A549 (cell line): ENCODE data around the gene SPECC1L.

ENCODE experiments used
- EP300 ChIP-seq, 2 experiments: fragments of >200 bp; sonication (Bioruptor Twin); formaldehyde crosslinking; IDR thresholded peaks; 2 replicates in 1 of 2; 3 replicates in 1 of 2; pipeline ENCODE4 v1.6.1; 2016 to 2017
- MYC ChIP-seq: IDR thresholded peaks from 2 replicates; pipeline ENCODE4 v1.6.1; 2012; ENCODE audit warnings: mild to moderate bottlenecking, inconsistent platforms, low read length, improper control_type of control experiment, borderline replicate concordance
- POLR2A ChIP-seq: IDR thresholded peaks from 2 replicates; pipeline ENCODE4 v1.6.1; 2012; ENCODE audit warnings: mild to moderate bottlenecking, low read length
- TF ChIP-seq, protein P1 (sequence below): fragments of >200 bp; sonication (Bioruptor Twin); formaldehyde crosslinking; IDR thresholded peaks from 3 replicates; pipeline ENCODE4 v1.5.1; 2016
- TF ChIP-seq, protein P2 (sequence below): IDR thresholded peaks from 2 replicates; pipeline ENCODE4 v1.6.1; 2012; ENCODE audit warnings: low read depth, borderline replicate concordance
- TF ChIP-seq, protein P3 (sequence below): fragments of 200-600 bp; sonication (generic); IDR thresholded peaks from 2 replicates; pipeline ENCODE4 v1.6.1; 2016; ENCODE audit warnings: antibody characterized with exemption, mild to moderate bottlenecking, moderate library complexity
- TF ChIP-seq, protein P4 (sequence below): fragments of 150-350 bp; IDR thresholded peaks from 2 replicates; pipeline ENCODE4 v1.6.1; 2014; ENCODE audit warnings: low read depth, mild to moderate bottlenecking, low read length
- TF ChIP-seq, protein P5 (sequence below): fragments of 450-650 bp; IDR thresholded peaks from 2 replicates; pipeline ENCODE4 v1.6.1; 2014; ENCODE audit warnings: antibody characterized with exemption

DNA sequence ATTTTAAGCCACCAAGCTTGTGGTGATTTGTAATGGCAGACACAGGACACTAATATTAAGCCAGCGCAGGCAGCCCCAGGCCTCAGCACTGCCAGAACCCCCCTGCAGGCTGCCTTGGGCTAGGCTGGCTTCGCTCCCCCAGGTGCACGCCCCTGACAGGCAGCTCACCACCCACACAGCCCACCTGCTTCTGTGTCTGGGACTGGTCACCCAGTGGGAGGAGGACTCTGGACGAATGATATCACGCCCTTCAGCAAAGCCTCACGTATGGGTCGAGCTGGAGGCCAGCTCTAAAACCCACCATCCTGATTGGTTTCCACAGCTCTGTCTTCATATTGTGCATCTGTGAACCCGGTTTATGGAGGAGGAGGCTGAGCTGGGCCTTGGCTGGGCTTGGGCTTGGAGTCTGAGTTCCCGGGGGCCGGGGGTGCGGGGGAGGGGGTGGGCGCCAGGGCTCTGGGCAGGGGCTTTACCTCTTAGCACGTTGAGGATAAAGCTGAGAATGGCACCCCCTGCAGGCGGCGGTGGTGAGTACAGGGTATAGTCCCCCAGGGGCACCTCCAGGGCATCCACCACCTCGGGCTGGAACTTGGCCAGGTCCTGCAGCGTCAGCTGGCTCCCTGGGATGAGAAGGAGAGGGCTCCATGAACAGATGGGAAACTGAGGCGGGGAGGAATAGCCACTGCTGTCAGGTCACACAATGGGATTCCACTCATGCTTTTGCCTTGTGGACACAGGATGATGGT, 39.5 kb upstream of the SPECC1L start:
- TF ChIP-seq POLR2A = no peak
- TF ChIP-seq, protein P1, sequence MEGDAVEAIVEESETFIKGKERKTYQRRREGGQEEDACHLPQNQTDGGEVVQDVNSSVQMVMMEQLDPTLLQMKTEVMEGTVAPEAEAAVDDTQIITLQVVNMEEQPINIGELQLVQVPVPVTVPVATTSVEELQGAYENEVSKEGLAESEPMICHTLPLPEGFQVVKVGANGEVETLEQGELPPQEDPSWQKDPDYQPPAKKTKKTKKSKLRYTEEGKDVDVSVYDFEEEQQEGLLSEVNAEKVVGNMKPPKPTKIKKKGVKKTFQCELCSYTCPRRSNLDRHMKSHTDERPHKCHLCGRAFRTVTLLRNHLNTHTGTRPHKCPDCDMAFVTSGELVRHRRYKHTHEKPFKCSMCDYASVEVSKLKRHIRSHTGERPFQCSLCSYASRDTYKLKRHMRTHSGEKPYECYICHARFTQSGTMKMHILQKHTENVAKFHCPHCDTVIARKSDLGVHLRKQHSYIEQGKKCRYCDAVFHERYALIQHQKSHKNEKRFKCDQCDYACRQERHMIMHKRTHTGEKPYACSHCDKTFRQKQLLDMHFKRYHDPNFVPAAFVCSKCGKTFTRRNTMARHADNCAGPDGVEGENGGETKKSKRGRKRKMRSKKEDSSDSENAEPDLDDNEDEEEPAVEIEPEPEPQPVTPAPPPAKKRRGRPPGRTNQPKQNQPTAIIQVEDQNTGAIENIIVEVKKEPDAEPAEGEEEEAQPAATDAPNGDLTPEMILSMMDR = peak; percentile 24; the same call in 1 of the 3 replicates
- TF ChIP-seq EP300 (IDR thresholded peaks at IDR 0.05) = no peak
- no peak for TF ChIP-seq MYC
- TF ChIP-seq, protein P2, sequence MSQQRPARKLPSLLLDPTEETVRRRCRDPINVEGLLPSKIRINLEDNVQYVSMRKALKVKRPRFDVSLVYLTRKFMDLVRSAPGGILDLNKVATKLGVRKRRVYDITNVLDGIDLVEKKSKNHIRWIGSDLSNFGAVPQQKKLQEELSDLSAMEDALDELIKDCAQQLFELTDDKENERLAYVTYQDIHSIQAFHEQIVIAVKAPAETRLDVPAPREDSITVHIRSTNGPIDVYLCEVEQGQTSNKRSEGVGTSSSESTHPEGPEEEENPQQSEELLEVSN = no peak
- TF ChIP-seq, protein P3, sequence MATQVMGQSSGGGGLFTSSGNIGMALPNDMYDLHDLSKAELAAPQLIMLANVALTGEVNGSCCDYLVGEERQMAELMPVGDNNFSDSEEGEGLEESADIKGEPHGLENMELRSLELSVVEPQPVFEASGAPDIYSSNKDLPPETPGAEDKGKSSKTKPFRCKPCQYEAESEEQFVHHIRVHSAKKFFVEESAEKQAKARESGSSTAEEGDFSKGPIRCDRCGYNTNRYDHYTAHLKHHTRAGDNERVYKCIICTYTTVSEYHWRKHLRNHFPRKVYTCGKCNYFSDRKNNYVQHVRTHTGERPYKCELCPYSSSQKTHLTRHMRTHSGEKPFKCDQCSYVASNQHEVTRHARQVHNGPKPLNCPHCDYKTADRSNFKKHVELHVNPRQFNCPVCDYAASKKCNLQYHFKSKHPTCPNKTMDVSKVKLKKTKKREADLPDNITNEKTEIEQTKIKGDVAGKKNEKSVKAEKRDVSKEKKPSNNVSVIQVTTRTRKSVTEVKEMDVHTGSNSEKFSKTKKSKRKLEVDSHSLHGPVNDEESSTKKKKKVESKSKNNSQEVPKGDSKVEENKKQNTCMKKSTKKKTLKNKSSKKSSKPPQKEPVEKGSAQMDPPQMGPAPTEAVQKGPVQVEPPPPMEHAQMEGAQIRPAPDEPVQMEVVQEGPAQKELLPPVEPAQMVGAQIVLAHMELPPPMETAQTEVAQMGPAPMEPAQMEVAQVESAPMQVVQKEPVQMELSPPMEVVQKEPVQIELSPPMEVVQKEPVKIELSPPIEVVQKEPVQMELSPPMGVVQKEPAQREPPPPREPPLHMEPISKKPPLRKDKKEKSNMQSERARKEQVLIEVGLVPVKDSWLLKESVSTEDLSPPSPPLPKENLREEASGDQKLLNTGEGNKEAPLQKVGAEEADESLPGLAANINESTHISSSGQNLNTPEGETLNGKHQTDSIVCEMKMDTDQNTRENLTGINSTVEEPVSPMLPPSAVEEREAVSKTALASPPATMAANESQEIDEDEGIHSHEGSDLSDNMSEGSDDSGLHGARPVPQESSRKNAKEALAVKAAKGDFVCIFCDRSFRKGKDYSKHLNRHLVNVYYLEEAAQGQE = no peak
- TF ChIP-seq, protein P4, sequence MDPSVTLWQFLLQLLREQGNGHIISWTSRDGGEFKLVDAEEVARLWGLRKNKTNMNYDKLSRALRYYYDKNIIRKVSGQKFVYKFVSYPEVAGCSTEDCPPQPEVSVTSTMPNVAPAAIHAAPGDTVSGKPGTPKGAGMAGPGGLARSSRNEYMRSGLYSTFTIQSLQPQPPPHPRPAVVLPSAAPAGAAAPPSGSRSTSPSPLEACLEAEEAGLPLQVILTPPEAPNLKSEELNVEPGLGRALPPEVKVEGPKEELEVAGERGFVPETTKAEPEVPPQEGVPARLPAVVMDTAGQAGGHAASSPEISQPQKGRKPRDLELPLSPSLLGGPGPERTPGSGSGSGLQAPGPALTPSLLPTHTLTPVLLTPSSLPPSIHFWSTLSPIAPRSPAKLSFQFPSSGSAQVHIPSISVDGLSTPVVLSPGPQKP = no peak
- TF ChIP-seq, protein P5, sequence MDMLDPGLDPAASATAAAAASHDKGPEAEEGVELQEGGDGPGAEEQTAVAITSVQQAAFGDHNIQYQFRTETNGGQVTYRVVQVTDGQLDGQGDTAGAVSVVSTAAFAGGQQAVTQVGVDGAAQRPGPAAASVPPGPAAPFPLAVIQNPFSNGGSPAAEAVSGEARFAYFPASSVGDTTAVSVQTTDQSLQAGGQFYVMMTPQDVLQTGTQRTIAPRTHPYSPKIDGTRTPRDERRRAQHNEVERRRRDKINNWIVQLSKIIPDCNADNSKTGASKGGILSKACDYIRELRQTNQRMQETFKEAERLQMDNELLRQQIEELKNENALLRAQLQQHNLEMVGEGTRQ = no peak
